ENCODE data around the gene TAB3. TPM values are rescaled to one million over a fixed set of nuclear protein-coding genes. Genes with fewer than 3 reads are reported as not detected.

Gene TAB3
- total and polyA plus RNA-seq, 2 of the 4 experiments (the other 2 are of a cell fraction): 4.7 to 6.4 TPM

DNA sequence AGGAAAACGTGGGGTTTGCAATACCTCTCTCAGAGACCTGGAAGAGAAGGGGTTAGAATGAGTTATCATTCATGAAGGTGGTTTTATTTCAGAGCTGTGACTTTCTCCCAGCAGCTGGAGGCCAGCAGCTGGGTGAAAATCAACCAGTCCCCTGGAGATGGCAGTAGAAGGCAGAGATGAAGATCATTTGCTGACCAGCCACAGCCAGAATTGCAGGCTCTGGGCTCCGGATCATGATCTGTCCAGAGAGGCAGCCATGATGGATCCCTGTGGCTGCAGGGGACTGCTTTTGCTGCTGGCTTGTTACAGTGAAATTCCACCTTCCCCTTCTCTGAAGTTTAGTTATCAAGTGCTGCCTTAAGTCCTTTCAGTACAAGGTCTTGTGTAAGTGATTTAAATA lies 46.9 kb upstream of the TAB3 start:
- Histone ChIP-seq H3K14ac (replicated peaks; ENCODE audit: low read depth, low read length) (no peak overlapping the region), H2AK5ac (ENCODE audit: low read depth, low read length) (no peak overlapping the region), H2BK15ac (ENCODE audit: low read depth, low read length) (no peak overlapping the region), H3K4me1 (ENCODE audit: control insufficient read depth, insufficient read depth, low read length) (no peaks in the 10 kb centered on the region), H3K4me3 (ENCODE audit: insufficient read depth, low read depth, low read length) (no peak overlapping the region), H3K9me1 (ENCODE audit: insufficient read depth, low read length) (no peaks in the 10 kb centered on the region), H3K4me2 (ENCODE audit: low read depth, low read length) (no peak overlapping the region), H3K27ac (ENCODE audit: insufficient read depth, low read length) (no peak overlapping the region), H4K5ac (ENCODE audit: low read depth, low read length) (no peak overlapping the region), H3K56ac (ENCODE audit: extremely low read depth, insufficient read depth, low read length) (no peak overlapping the region), H3K36me3 (ENCODE audit: control insufficient read depth, insufficient read depth, low read length) (no peaks in the 10 kb centered on the region), H3K9me3 (ENCODE audit: control insufficient read depth, insufficient read depth, low read length) (no peaks in the 10 kb centered on the region), H4K20me1 (ENCODE audit: insufficient read depth, low read length) (no peaks in the 10 kb centered on the region), H4K8ac (ENCODE audit: low read depth in 2 of 2, low read length in 2 of 2) (no peak overlapping the region), H2AK9ac (replicated peaks; ENCODE audit: low read depth, low read length, poor library complexity) (no peak overlapping the region), H3K9ac (ENCODE audit: low read depth, low read length) (no peak overlapping the region), H4K91ac (ENCODE audit: insufficient read depth, low read depth, low read length) (no peak overlapping the region), H3K23ac (ENCODE audit: low read depth, low read length) (no peak overlapping the region), H2BK120ac (ENCODE audit: low read depth, low read length) (no peak overlapping the region), H3K4ac (ENCODE audit: low read depth, low read length) (no peak overlapping the region), H2BK20ac (ENCODE audit: low read depth, low read length) (no peak overlapping the region), H3K79me1 (ENCODE audit: low read depth in 1 of 2, low read length in 2 of 2) (no peaks in the 10 kb centered on the region), H3K18ac (ENCODE audit: low read depth, low read length) (no peak overlapping the region), H3K27me3 (ENCODE audit: control insufficient read depth, insufficient read depth, low read length) (peaks cover 2% of the 10 kb centered on the region; the same call in 1 of the 2 replicates), H2BK5ac (ENCODE audit: low read depth, low read length, poor library complexity, severe bottlenecking) (no peak overlapping the region), H2AFZ (replicated peaks; ENCODE audit: low read length, poor library complexity) (no peak overlapping the region)
- peak; percentile 49; the same call in 1 of the 2 replicates for ATAC-seq (ENCODE audit: low read depth)
- in situ Hi-C loops (cut with MboI; ENCODE audit: low sequenced_read_pairs): no loop called here
- DNase-seq: peak; percentile 3
- POLR2A ChIA-PET (ENCODE audit: unreplicated experiment): no interaction called here
- CTCF ChIA-PET: interaction anchor here (0.6 to 1.2 kb wide), 2 partner anchors 17 to 300 kb away, joined by 3 read pairs; no protein-coding TSS in a partner anchor
- no CpG with 5 or more reads among the region's 2 CpGs for WGBS, 2 experiments (ENCODE audit: extremely low coverage in 2 of 2, insufficient read length in 1 of 2)
- no peak for TF ChIP-seq BHLHE40 (IDR thresholded peaks at IDR 0.05; ENCODE audit: low read depth, low read length)
- TF ChIP-seq CHD1 (IDR thresholded peaks at IDR 0.05; ENCODE audit: low read depth, low read length): no peak
- no peak for TF ChIP-seq CEBPB (IDR thresholded peaks at IDR 0.05; ENCODE audit: low read depth, low read length)
- no peak for TF ChIP-seq SMC3 (IDR thresholded peaks at IDR 0.05; ENCODE audit: low read depth, low read length)
- TF ChIP-seq MAFK (IDR thresholded peaks at IDR 0.05; ENCODE audit: low read depth, low read length): no peak
- TF ChIP-seq, protein P1, sequence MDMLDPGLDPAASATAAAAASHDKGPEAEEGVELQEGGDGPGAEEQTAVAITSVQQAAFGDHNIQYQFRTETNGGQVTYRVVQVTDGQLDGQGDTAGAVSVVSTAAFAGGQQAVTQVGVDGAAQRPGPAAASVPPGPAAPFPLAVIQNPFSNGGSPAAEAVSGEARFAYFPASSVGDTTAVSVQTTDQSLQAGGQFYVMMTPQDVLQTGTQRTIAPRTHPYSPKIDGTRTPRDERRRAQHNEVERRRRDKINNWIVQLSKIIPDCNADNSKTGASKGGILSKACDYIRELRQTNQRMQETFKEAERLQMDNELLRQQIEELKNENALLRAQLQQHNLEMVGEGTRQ (IDR thresholded peaks at IDR 0.05; ENCODE audit: low read depth, low read length): no peak
- dilution Hi-C loops (cut with HindIII; ENCODE audit: low sequenced_read_pairs, unreplicated experiment): no loop called here
- BruUV-seq (replicated peaks): no TSS peak
- intact Hi-C loops (cut with micrococcal nuclease): no loop called here

All from IMR-90 (cell line).